ENCODE results near the gene WWOX. TPM values are rescaled to one million over a fixed set of nuclear protein-coding genes. Genes with fewer than 3 reads are reported as not detected.

The WWOX gene
- total and polyA plus RNA-seq, 2 donors, result 15.3 to 28.4 TPM

DNA sequence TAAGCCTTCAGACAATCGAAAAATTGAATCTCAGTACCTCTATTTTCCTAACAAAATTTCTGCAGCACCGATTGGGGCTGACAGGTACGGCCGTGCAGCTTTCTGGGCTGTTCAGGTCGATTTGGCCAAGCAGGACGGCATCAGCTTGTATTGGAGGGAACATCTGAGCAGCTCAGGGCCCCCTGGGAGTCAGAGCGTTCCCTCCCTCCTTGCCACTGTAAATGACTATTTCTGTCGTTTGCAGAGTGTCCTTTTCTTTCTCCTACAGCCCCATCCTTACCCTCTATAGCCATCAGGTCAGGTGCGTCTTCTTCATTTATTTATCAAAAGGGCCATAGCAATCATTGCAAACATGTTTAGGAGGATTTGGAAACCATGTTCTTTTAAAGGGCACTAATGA, 731.1 kb downstream of the WWOX start:
- no peak for DNase-seq (ENCODE audit: extremely low spot score)
- 87% methylated on average over 9 of the region's 9 CpGs for WGBS

DNA sequence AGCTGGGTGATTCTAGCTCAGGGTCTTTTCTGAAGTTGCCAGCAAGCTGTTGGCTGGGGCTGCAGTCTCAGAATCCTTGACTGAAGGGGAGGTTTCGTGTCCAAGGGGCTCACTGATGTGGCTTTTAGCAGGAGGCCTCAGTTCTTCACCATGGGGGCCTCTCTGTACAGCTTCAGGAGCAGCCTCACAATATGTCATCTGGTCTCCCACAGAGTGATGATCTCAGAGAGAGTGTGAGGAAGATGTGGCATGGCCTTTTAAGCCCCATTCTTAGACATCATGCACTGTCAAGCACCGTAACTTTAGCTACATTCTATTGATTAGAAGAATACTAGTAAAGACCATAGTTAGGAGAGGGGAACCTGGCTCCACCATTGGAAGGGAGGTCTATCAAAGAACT, 732.6 kb downstream of the WWOX start:
- WGBS, result over 99% methylated on average over 2 of the region's 2 CpGs
- H3K36me3 ChIP-seq (ENCODE audit: insufficient read depth), result no peaks in the 10 kb centered on the region
- no peak overlapping the region for H3K4me3 ChIP-seq (ENCODE audit: low read depth, low read length)
- H3K27ac ChIP-seq (ENCODE audit: low read depth), result no peak overlapping the region
- H3K4me1 ChIP-seq (ENCODE audit: insufficient read depth), result no peaks in the 10 kb centered on the region
- no peak for DNase-seq (ENCODE audit: extremely low spot score)

More for the DNA sequence above, 731.1 kb downstream of the WWOX start:
- H3K4me1 ChIP-seq (ENCODE audit: insufficient read depth), result no peaks in the 10 kb centered on the region
- H3K27ac ChIP-seq (ENCODE audit: low read depth), result no peak overlapping the region
- H3K4me3 ChIP-seq (ENCODE audit: low read depth, low read length), result no peak overlapping the region
- H3K36me3 ChIP-seq (ENCODE audit: insufficient read depth), result no peaks in the 10 kb centered on the region

DNA sequence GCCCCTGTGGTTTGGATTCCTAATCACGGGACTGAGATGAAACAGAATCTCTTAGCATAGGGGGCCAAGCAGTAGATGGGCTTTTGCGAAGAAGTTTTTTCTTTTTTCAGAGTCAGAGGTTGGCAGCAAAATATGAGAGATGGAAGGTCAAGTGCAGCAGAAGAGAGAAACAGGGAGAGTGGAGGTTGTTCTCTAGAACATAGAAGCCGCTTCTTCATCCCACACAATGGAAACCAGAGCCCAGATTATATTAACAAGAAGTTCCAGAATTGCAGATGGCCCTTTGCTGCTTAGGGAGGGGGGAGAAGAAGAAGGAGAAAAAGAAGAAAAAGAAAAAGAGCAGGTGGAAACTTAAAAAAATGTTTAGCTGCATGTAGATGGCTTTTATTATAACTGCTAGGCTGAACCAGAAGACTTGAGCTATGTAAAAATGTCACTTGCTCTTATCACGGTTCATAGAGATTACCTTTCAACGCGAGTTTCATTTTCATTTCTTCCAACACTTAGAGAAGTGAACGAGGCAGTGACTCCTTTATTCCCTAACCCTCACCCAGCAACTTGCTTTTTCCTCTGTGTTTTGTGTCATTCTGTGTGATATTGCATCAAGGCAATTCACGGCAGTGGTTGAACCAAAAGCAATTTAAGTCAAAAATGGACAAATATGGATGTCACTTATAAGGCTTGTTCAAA, 737.5 kb downstream of the WWOX start:
- DNase-seq (ENCODE audit: extremely low spot score), result no peak
- H3K4me3 ChIP-seq (ENCODE audit: low read depth, low read length), result no peak overlapping the region
- no peaks in the 10 kb centered on the region for H3K36me3 ChIP-seq (ENCODE audit: insufficient read depth)
- no peaks in the 10 kb centered on the region for H3K4me1 ChIP-seq (ENCODE audit: insufficient read depth)
- 83% methylated on average over 8 of the region's 8 CpGs for WGBS
- no peak overlapping the region for H3K27ac ChIP-seq (ENCODE audit: low read depth)

DNA sequence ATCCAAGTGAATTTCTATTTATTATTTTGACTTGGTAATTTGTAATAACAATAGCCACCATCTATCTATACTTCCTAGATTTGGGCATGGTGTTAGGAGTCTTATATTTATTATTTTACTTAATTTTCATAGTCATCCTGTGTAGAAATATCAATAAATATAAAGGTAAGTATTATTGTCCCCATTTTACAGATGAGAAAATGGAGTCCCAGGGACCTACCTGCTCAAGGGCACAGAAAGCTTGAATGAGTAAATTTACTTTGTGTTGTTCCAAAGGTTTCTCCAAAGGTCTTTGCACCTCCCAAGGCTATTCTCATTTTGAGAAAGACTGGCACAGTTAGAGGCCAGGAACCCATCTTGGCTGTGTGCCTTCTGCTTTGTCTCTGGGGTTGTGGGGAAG, 738.3 kb downstream of the WWOX start:
- no peaks in the 10 kb centered on the region for H3K4me1 ChIP-seq (ENCODE audit: insufficient read depth)
- no peak overlapping the region for H3K4me3 ChIP-seq (ENCODE audit: low read depth, low read length)
- no peak for DNase-seq (ENCODE audit: extremely low spot score)
- H3K36me3 ChIP-seq (ENCODE audit: insufficient read depth), result no peaks in the 10 kb centered on the region
- H3K27ac ChIP-seq (ENCODE audit: low read depth), result no peak overlapping the region

DNA sequence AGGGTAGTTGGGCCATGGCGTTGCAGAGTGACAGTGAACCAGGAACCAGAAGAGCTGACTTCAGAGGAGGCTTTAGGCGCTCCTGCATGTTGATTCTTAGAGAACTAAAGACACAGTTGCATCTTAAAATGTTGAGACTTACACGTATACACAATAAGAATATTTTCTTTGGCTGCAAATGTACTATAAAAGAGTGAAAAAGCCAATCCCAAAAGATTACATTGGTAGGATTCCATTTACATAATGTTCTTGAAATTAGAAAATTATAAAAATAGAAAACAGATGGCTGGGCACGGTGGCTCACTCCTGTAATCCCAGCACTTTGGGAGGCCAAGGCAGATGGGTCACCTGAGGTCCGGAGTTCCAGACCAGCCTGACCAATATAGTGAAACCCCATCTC, 738.8 kb downstream of the WWOX start:
- DNase-seq (ENCODE audit: extremely low spot score), result no peak
- H3K4me1 ChIP-seq (ENCODE audit: insufficient read depth), result no peaks in the 10 kb centered on the region
- H3K36me3 ChIP-seq (ENCODE audit: insufficient read depth), result no peaks in the 10 kb centered on the region
- 67% methylated on average over 5 of the region's 5 CpGs for WGBS
- H3K4me3 ChIP-seq (ENCODE audit: low read depth, low read length), result no peak overlapping the region
- H3K27ac ChIP-seq (ENCODE audit: low read depth), result no peak overlapping the region

DNA sequence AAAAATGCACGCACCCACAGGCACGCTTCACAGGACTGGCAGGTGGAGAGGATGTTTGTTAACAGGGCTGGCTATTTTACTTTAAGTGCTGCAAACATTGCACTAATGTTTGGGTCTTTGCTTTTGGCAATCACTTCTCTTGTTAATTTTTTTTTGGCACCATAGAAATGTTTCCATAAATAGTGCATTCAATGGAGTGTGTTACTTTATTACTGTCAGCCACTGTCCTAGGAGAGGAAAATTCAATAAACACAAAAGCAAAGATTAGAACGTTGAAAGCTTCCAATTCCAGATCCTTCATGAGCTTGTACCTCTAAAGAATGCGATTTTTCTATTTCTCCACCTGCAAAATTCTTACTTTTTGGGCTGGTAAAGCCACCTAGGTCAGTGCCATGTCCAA, 743.5 kb downstream of the WWOX start:
- Histone ChIP-seq H3K4me1 (ENCODE audit: insufficient read depth) (peaks cover 1% of the 10 kb centered on the region), H3K4me3 (ENCODE audit: low read depth, low read length) (no peak overlapping the region), H3K27ac (ENCODE audit: low read depth) (no peak overlapping the region), H3K36me3 (ENCODE audit: insufficient read depth) (no peaks in the 10 kb centered on the region)
- 51% methylated on average over 4 of the region's 4 CpGs for WGBS
- no peak for DNase-seq (ENCODE audit: extremely low spot score)

DNA sequence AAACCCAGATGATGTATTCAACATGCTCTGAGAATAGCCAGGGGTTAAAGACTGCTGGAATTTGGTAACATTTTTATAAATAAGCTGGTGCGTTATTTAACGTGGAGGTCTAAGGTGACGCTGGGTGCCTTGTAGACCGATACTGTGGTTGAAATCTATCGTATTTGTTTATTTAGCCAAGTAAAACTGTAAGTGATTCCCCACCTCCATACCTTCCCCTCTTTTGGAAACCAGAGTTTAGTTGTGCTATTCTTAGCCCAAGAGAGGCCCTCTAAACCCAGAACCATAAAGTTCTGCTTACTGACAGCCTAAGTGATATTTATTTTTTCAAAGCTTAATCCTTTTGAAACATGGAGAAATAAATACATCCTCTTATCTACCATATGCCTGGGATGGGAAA, 744.5 kb downstream of the WWOX start:
- no peak overlapping the region for H3K27ac ChIP-seq (ENCODE audit: low read depth)
- DNase-seq (ENCODE audit: extremely low spot score), result no peak
- no peak overlapping the region for H3K4me3 ChIP-seq (ENCODE audit: low read depth, low read length)
- H3K36me3 ChIP-seq (ENCODE audit: insufficient read depth), result no peaks in the 10 kb centered on the region
- H3K4me1 ChIP-seq (ENCODE audit: insufficient read depth), result peaks cover 1% of the 10 kb centered on the region
- WGBS, result 71% methylated on average over 5 of the region's 5 CpGs

DNA sequence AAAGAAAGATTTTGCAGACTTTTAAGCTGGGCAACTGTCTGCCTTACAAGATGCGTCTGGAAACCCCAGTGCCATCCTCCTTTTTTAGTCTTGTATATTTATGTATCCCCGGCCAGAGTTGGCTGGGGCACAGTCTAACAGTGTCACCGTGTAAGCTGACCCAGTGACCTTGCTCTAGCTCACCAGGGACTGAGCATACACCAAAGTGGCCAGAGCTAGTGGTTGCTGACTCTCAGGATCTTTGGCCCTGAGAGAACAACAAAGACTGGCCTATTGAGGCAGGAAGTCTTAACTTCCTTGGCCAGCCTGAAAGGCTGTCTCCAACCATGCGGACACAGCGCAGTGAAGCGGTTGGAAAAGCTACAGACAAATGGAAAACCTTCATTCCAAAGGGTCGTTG, 745.2 kb downstream of the WWOX start:
- Histone ChIP-seq H3K4me1 (ENCODE audit: insufficient read depth) (peaks cover 1% of the 10 kb centered on the region), H3K4me3 (ENCODE audit: low read depth, low read length) (no peak overlapping the region), H3K27ac (ENCODE audit: low read depth) (no peak overlapping the region), H3K36me3 (ENCODE audit: insufficient read depth) (no peaks in the 10 kb centered on the region)
- WGBS, result 63% methylated on average over 7 of the region's 7 CpGs
- no peak for DNase-seq (ENCODE audit: extremely low spot score)

DNA sequence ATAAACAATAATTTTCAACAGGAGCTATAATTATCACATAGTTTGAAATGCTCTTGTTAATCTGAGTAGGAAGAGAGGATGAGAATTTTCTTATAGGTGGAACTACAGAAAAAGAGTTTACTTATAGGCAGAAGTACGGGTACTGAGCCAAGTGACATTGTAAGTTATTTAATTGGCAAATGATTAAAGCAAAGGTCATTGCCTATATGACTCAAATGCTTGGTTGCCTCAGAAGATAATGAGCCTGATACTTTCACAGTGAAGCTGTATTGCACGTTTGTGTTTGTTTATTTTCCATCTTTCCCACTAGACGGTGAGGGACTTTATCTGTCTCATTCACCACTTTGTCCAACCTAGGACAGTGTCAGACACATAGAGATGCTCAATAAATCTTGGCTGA, 751.8 kb downstream of the WWOX start:
- H3K4me3 ChIP-seq (ENCODE audit: low read depth, low read length), result no peak overlapping the region
- no peak overlapping the region for H3K27ac ChIP-seq (ENCODE audit: low read depth)
- H3K36me3 ChIP-seq (ENCODE audit: insufficient read depth), result peaks cover 1% of the 10 kb centered on the region
- H3K4me1 ChIP-seq (ENCODE audit: insufficient read depth), result no peaks in the 10 kb centered on the region
- 48% methylated on average over 3 of the region's 3 CpGs for WGBS
- DNase-seq (ENCODE audit: extremely low spot score), result no peak

DNA sequence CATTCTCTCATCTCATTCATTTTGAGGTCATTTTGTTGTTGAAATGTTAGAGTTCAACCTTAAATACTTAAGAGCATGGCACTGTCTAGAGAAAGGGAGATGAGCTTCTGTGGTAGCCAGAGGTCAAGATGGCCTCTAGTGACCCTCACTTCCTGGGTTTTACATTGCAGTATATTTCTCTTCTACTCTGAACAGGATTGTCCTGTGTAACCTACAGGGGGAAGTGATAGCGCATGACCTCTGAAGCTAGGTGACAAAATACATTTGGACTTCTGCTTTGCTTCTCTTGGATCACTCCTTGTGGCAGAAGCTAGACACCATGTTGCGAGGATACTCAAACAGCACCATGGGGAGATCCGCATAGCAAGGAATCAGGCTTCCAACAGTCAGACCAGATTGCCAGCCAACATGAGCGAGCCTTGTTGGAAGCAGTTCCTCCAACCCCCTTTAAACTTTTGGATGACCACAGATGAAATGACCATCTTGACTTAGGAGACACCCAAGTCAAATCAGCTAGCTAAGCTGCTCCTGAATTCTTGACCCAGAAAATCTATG, 752.7 kb downstream of the WWOX start:
- H3K27ac ChIP-seq (ENCODE audit: low read depth), result no peak overlapping the region
- no peak overlapping the region for H3K4me3 ChIP-seq (ENCODE audit: low read depth, low read length)
- H3K36me3 ChIP-seq (ENCODE audit: insufficient read depth), result peaks cover 1% of the 10 kb centered on the region
- WGBS, result 97% methylated on average over 4 of the region's 4 CpGs
- H3K4me1 ChIP-seq (ENCODE audit: insufficient read depth), result no peaks in the 10 kb centered on the region
- DNase-seq (ENCODE audit: extremely low spot score), result no peak

DNA sequence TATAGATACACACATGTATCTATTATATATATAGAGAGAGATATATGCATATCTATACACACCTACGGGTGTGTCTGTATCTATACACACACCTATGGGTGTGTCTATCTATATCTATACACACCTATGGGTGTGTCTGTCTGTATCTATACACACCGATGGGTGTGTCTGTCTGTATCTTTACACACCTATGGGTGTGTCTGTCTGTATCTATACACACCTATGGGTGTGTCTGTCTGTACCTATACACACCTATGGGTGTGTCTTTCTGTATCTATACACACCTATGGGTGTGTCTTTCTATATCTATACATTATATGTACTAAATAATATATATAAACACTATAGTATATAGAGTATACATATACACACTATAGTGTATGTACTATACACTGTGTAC, 762.6 kb downstream of the WWOX start:
- H3K4me3 ChIP-seq (ENCODE audit: low read depth, low read length), result no peak overlapping the region
- H3K36me3 ChIP-seq (ENCODE audit: insufficient read depth), result no peaks in the 10 kb centered on the region
- no peaks in the 10 kb centered on the region for H3K4me1 ChIP-seq (ENCODE audit: insufficient read depth)
- DNase-seq (ENCODE audit: extremely low spot score), result no peak
- WGBS, result 96% methylated on average over 2 of the region's 2 CpGs
- no peak overlapping the region for H3K27ac ChIP-seq (ENCODE audit: low read depth)

DNA sequence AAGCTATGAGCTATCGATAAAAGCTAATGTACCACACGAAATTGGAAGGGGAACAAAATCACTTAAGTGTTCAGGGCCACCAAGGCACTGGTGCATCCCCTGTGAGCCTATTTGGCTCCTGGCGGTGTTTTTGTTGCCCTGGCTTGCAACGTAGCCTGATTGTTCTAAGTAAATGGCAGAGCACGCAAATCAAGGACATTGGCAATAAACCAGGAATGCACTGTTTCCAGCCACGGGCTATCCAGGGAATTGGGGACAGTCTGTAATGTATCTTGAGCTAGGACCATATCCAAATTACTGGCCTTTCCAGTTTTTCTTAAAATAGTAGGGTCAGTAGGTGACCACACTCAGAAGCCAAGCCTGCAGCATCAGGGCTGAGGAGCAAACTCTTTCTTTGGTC, 767.1 kb downstream of the WWOX start:
- 65% methylated on average over 6 of the region's 6 CpGs for WGBS
- Histone ChIP-seq H3K27ac (ENCODE audit: low read depth) (no peak overlapping the region), H3K36me3 (ENCODE audit: insufficient read depth) (no peaks in the 10 kb centered on the region), H3K4me1 (ENCODE audit: insufficient read depth) (no peaks in the 10 kb centered on the region), H3K4me3 (ENCODE audit: low read depth, low read length) (no peak overlapping the region)
- no peak for DNase-seq (ENCODE audit: extremely low spot score)

DNA sequence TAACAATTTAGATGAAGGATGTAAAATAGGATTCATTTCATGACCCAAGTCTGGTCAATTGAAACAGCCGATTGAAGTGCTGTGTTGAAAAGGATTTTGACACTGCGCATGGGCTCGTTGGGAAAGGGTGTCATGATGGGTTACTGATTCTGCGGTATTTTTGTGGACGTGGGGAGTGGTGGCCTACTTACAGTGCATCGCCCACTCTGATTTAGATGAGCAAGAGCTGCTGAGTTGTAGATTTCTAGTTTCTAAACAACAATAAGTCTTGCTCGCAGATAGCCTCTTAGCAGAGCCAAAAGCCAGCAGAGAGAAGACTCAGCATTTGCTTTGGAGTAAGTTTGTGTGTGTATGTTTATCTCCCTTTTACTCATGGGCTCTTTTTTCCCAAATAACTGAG, 770.0 kb downstream of the WWOX start:
- Histone ChIP-seq H3K36me3 (ENCODE audit: insufficient read depth) (no peaks in the 10 kb centered on the region), H3K4me1 (ENCODE audit: insufficient read depth) (no peaks in the 10 kb centered on the region), H3K27ac (ENCODE audit: low read depth) (no peak overlapping the region), H3K4me3 (ENCODE audit: low read depth, low read length) (no peak overlapping the region)
- 77% methylated on average over 7 of the region's 7 CpGs for WGBS
- DNase-seq (ENCODE audit: extremely low spot score), result no peak

DNA sequence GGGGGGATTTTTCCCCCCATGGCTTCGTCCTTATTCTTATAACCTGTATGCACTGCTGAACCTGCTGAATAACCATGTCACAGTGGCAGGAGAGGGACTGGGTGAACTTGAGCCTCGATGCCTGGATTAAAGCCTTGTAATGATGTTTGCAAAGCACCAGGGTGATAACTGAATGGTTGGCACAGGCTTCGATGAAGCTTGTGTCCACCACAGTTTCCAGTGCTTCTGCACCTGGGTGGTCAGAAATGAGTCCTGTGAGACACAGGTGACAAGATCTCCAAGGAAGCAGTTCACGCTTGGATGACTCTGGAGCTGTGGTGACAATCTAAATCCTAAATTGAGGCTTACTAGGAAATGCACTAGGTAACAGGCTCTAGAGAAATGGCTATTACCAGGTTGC, 771.8 kb downstream of the WWOX start:
- Histone ChIP-seq H3K27ac (ENCODE audit: low read depth) (no peak overlapping the region), H3K4me1 (ENCODE audit: insufficient read depth) (no peaks in the 10 kb centered on the region), H3K4me3 (ENCODE audit: low read depth, low read length) (no peak overlapping the region), H3K36me3 (ENCODE audit: insufficient read depth) (no peaks in the 10 kb centered on the region)
- no peak for DNase-seq (ENCODE audit: extremely low spot score)
- 93% methylated on average over 4 of the region's 4 CpGs for WGBS

DNA sequence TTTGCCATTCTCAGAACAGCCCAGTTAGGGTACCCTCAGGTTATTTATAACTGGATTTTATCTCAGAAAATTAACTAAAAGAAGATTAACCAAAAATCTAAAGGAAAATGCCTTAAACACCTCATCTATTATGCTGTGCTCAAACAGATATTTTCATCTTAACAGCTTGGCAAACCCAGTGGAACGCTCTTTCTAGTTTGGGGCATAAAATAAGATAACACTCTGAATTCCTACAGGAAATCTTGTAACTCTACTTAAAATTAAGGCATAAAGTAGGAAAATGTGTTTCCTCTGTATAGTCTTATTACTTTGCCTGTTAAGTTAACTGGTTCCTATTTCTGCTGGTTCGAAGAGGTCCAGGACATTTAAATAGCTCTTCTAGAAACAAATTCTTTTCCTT, 777.2 kb downstream of the WWOX start:
- Histone ChIP-seq H3K27ac (ENCODE audit: low read depth) (no peak overlapping the region), H3K4me3 (ENCODE audit: low read depth, low read length) (no peak overlapping the region), H3K4me1 (ENCODE audit: insufficient read depth) (no peaks in the 10 kb centered on the region), H3K36me3 (ENCODE audit: insufficient read depth) (no peaks in the 10 kb centered on the region)
- no peak for DNase-seq (ENCODE audit: extremely low spot score)
- WGBS, result 86% methylated on average over 2 of the region's 2 CpGs

Data from urinary bladder (tissue), 4 donors.